Endothelial cell (in vitro differentiated cells): ENCODE results near the gene ZYX. TPM values are rescaled to one million over a fixed set of nuclear protein-coding genes. Genes with fewer than 3 reads are reported as not detected.

Source experiments
- DNase-seq: peaks from one replicate; pipeline ENCODE4 v3.0.0; 2021; ENCODE audit warnings: low spot score
- H3K27ac Mint-ChIP-seq: one replicate; pipeline ENCODE4 v1.8.0; 2021; ENCODE audit warnings: mixed read lengths, inconsistent platforms; ENCODE audit not compliant: unreplicated experiment
- H3K27me3 Mint-ChIP-seq: one replicate; pipeline ENCODE4 v1.8.0; 2021; ENCODE audit warnings: mild to moderate bottlenecking, moderate library complexity, mixed read lengths, inconsistent platforms; ENCODE audit not compliant: unreplicated experiment
- H3K36me3 Mint-ChIP-seq: one replicate; pipeline ENCODE4 v1.8.0; 2021; ENCODE audit warnings: mild to moderate bottlenecking, low read depth, mixed read lengths, inconsistent platforms; ENCODE audit not compliant: unreplicated experiment
- H3K4me1 Mint-ChIP-seq: one replicate; pipeline ENCODE4 v1.8.0; 2021; ENCODE audit warnings: mild to moderate bottlenecking, mixed read lengths, inconsistent platforms; ENCODE audit not compliant: unreplicated experiment
- H3K4me3 Mint-ChIP-seq: one replicate; pipeline ENCODE4 v1.8.0; 2021; ENCODE audit warnings: mild to moderate bottlenecking, mixed read lengths, inconsistent platforms; ENCODE audit not compliant: unreplicated experiment
- H3K9me3 Mint-ChIP-seq: one replicate; pipeline ENCODE4 v1.8.0; 2021; ENCODE audit warnings: mixed read lengths, inconsistent platforms; ENCODE audit not compliant: unreplicated experiment
- total RNA-seq: library from RNA; stranded (reverse); fragmentation: NEBNext Ultra II Directional; extraction: Animal tissue kit (Norgen Biotek cat#: 25700); gene quantifications from one replicate; pipeline ENCODE4 v1.2.1, GENCODE V29; 2021; ENCODE audit not compliant: unreplicated experiment
- TF ChIP-seq, protein P1 (sequence below): fragments of 200-600 bp; sonication (generic); IDR thresholded peaks from one replicate; pipeline ENCODE4 v1.5.0; 2021; ENCODE audit warnings: antibody characterized with exemption; ENCODE audit not compliant: unreplicated experiment

Gene ZYX
- total RNA-seq, 1 donor from 2014 or later: 237 TPM

DNA sequence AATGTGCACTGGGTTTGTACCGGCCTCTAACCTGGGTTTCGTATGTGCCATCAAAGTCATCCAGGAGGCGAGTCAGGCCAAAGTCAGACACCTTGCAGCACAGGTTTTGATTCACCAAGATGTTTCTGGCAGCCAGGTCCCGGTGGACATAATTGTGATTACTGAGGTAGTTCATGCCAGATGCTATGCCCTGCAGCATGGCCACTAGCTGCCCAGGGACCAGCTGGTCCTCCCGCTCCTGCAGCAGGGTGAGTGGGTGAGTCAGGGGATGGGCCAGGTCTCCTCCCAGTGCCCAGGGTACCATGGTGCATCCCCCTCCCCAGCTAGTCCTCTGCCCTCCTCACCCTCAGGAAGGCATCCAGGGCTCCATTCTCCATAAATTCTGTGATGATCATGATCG is 13.6 kb downstream of the ZYX start:
- DNase-seq: no peak
- H3K4me3 Mint-ChIP-seq: no peak overlapping the region

DNA sequence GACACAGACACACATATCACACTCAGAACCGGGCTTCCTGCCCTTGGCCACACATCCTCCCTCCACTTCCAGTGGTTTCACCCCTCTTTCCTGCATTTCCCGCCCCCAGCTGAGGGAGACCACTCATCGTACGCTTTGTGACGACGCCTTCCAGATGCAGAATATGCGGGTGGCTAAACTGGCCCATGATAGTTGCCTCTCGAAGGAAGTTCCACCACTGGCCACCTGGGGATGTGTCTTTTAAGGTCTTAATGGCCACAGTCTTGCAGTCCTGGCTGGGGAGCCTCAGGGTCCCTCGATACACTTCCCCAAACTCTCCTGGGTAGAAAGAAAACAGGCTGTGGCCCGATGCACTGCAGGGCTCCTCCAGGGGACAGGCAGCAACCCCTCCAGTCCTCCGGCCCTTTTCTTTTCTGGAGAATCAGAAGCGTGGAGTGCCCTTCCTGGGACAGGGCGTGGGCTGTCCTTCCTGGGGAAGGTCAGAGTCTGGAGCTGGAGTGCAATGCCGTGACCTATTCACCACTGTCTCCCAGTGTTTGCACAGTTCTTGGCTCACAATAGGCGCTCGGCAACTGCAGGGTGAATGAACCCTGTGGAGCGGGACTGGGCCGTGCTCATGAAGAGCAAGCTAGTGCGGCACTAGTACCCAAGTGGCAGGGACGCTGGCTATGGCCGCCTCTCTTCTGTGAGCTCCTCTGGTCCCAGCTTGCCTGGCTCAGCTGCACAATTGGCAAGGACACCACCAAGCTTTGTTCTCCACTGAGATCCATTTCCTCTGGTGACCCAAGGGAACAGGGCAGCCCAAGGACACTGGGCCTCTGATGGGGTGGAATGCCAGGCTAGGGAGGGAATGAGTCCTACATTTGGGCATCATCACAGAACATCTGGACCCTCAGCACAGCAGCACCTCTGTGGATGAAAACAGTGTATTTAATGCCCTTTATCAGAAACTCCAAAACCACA is 14.3 kb downstream of the ZYX start:
- peak overlapping the region; percentile 3 for H3K27ac Mint-ChIP-seq
- peaks cover 13% of the 10 kb centered on the region for H3K27me3 Mint-ChIP-seq
- peaks cover 21% of the 10 kb centered on the region for H3K4me1 Mint-ChIP-seq
- TF ChIP-seq, protein P1, sequence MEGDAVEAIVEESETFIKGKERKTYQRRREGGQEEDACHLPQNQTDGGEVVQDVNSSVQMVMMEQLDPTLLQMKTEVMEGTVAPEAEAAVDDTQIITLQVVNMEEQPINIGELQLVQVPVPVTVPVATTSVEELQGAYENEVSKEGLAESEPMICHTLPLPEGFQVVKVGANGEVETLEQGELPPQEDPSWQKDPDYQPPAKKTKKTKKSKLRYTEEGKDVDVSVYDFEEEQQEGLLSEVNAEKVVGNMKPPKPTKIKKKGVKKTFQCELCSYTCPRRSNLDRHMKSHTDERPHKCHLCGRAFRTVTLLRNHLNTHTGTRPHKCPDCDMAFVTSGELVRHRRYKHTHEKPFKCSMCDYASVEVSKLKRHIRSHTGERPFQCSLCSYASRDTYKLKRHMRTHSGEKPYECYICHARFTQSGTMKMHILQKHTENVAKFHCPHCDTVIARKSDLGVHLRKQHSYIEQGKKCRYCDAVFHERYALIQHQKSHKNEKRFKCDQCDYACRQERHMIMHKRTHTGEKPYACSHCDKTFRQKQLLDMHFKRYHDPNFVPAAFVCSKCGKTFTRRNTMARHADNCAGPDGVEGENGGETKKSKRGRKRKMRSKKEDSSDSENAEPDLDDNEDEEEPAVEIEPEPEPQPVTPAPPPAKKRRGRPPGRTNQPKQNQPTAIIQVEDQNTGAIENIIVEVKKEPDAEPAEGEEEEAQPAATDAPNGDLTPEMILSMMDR: peak; percentile 50
- H3K9me3 Mint-ChIP-seq: no peaks in the 10 kb centered on the region
- peak overlapping the region; percentile 5 for H3K4me3 Mint-ChIP-seq
- H3K36me3 Mint-ChIP-seq: peaks cover 8% of the 10 kb centered on the region
- DNase-seq: no peak

More for the DNA sequence above, 13.6 kb downstream of the ZYX start:
- TF ChIP-seq, protein P1: no peak
- no peak overlapping the region for H3K27ac Mint-ChIP-seq
- peaks cover 19% of the 10 kb centered on the region for H3K27me3 Mint-ChIP-seq
- peaks cover 28% of the 10 kb centered on the region for H3K4me1 Mint-ChIP-seq
- H3K9me3 Mint-ChIP-seq: no peaks in the 10 kb centered on the region
- peaks cover 12% of the 10 kb centered on the region for H3K36me3 Mint-ChIP-seq

DNA sequence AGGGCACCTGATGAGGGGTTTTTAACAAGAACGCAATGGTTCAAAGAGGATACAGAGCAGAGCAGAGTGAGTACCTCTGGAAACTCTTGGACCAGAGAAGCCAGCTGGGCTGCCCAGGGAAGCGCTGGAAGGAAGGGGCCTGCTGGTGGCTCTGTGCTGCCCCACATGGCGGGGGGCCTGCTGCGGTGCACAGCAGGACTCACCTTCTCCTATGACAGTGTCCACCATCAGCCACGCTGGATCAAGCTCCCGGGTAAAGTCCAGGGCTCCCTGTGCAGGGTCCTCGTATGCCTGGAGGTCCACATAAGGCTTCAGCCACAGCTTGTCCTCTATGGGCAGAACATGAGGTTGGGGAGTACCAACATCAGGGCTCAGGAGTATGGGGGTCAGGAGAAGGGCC is 15.0 kb downstream of the ZYX start:
- H3K36me3 Mint-ChIP-seq: peaks cover 15% of the 10 kb centered on the region
- H3K27me3 Mint-ChIP-seq: peaks cover 13% of the 10 kb centered on the region
- H3K9me3 Mint-ChIP-seq: no peaks in the 10 kb centered on the region
- DNase-seq: no peak
- peaks cover 17% of the 10 kb centered on the region for H3K4me1 Mint-ChIP-seq
- H3K4me3 Mint-ChIP-seq: no peak overlapping the region
- TF ChIP-seq, protein P1: no peak
- H3K27ac Mint-ChIP-seq: no peak overlapping the region

DNA sequence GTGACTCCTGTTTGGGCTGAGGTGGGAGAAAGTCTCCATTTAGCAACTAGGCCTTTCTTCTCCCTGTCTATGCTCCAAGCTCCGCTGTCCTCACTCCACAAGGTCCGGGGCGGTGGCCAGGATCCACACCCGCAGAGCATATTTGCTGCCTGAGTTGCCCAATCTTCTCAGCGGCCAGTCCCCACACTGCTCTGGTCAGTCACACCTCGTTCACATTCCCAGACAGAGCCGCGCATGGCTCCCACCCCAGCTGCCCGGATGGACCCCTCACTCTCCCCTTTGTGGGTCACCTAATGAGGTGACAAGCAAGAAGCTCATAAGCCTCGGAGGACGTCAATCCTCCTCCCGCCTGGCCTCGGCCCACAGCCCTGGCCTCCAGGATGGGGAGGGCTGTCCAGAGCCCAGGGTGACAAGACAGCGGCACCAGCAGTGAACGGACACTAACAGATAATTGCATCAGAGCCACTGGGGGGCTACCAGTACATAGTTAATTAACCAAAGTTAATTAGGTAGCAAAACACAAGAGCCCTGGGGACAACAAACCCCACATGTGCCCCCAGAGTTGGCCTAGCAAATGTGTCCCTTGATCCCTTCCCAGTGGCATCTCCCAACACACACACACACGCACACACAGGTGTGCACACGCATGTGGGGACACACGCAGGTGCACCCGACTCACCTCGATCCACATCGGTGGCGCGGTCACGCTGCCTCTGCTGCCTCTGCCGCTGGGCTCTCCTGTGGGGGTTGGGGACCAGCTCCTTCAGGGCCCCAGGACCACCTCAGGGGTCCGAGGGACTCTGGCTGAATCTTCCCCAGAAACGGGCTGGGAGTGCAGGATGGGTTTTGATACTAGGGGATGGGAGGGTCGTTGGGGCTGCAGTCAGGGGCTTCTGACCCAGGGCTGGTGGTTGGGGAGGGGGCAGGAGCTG is 15.7 kb downstream of the ZYX start:
- TF ChIP-seq, protein P1: no peak
- Mint-ChIP-seq H3K27ac (no peak overlapping the region), H3K9me3 (no peaks in the 10 kb centered on the region), H3K4me3 (no peak overlapping the region), H3K36me3 (peaks cover 15% of the 10 kb centered on the region), H3K4me1 (peaks cover 13% of the 10 kb centered on the region), H3K27me3 (peaks cover 13% of the 10 kb centered on the region)
- no peak for DNase-seq
